HT-29 (cell line): ENCODE measurements around the gene LRRC8E. TPM values are rescaled to one million over a fixed set of nuclear protein-coding genes. Genes with fewer than 3 reads are reported as not detected.
"Not testable (repeated sequence)": the region's sequence is repeated elsewhere in the genome, so short reads cannot be mapped to it uniquely, and the experiment has no call there.

Experiments used
- DNase-seq: peaks from one replicate; pipeline ENCODE4 v3.0.0-alpha.2; 2015; ENCODE audit warnings: low spot score
- total RNA-seq: library from RNA; depleted of rRNA; stranded (reverse); fragments of >200 nt; shearing (Covaris generic); gene quantifications from 2 replicates; pipeline ENCODE4 v1.2.3, GENCODE V29; 2014; rRNA removed

Gene LRRC8E
- total RNA-seq, 1 experiment from 2014 or later: 19.8 TPM

DNA sequence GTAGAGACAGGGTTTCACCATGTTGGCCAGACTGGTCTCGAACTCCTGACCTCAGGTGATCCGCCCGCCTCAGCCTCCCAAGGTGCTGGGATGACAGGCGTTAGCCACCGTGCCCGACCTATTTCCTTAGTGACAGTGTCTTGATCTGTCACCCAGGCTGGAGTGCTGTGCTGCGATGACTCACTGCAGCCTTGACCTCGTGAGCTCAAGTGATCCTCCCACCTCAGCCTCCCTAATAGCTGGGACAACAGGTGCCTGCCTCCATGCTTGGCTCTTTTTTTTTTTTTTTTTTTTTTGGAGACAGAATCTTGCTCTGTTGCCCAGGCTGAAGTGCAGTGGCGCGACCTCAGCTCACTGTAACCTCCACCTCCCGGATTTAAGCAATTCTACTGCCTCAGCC lies 41.7 kb downstream of the LRRC8E start:
- DNase-seq: not testable (repeated sequence)

DNA sequence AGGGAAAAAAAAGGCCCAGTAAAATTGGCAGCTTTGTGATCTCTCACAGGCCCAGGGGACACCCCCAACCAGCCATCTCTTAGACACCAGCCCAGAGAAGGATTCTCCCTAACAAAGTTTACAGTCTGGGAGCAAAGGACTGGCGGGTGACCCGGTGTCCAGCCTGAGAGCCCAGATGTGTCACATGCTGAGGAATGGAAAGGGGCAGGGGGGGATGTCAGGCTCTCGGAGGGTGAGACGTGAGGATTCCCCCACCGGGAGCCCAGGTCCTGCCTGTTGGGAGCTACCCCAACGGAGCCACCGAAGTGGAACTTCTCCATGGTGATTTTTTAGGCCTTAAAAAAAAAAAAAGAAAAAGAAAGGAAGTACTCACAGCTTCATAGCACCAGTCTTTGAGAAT lies 42.5 kb downstream of the LRRC8E start:
- DNase-seq: no peak

DNA sequence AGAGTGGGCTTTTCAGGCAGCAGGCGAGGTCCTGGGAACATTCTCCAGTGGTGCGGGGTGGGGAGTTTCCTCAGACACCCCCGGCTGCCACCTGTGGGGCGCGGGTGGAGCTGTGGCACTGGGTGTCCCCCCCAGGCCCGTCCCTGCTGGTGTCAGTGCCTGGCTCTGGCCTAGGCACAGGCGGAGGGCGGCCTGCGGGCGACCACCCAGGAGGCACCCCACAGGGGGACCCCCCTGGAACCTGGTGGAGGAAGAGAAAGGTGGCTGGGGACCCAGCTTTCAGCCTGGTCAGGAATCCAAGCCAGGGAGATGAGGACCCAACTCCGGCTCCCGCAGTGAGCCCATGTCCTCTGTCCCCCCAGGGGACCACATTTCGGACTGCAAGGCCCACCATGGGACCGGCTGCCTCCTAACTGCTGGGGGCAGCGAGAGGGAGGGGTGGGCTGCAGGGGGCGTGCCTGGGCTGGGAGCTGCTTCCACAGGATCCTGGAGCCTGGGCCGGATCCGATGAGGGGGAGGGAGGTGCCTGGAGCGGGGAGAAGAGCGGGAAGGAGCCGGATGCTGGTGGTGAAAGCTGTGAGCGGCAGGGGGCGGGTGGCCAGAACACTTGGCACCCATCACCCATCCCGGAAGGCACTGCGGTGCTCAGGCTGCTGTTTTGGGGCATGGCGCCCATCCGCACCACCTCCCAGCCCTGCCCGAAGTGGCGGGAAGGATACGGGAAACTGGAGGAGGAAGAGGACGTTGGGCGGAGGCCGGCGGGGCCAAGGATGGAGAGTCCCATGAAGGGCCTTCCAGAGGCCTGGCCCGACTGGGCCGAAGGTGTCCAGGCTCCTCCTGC lies 43.1 kb downstream of the LRRC8E start:
- no peak for DNase-seq

DNA sequence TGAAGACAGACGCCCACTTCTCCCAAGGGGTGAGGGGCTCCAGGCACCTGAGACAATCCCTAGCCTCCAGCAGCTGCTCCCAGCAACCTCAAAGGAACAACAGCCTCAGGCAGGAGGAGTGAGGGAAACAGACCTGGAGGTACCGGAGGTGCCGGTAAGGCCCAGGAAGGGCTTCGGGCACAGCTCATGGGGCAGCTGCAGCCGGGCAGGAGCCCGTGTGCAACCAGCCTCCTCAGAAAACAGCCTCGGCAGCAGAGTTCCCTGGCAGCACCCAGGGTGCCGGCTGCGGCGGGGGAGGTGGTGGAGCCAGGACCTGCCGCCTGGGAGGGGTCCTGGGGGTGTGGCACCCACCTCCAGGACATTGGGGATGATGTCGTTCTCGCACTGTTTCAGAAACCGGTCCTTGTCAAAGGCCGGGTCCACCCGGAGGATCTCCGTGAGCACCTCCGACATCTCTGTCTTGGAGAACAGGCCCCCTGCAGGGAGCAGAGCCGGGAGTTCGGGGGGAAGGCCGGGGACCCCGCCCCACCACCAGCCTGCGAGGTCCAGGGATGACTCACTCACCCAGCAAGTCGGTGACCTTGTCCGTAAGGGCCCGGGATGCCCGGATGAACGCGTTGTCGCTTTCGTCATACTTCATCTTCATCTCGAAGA lies 44.1 kb downstream of the LRRC8E start:
- no peak for DNase-seq

DNA sequence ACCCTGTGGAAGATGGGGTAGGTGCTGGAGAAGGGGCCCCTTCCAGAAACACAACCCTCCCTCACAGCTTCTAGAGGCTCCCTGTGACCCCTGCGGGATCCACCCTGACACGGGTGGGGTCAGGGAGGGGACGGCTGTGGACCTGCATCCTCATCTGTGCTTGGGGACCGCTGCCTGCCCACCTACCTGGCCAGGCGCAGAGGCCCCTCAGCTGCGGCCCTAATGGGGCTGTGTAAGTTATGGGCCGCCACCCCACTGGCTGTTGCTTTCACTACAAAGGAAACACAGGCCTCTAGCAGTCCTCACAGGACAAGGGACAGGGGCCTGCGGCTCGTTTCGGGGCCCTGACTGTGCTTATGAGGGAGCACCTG lies 44.6 kb downstream of the LRRC8E start:
- DNase-seq: no peak

DNA sequence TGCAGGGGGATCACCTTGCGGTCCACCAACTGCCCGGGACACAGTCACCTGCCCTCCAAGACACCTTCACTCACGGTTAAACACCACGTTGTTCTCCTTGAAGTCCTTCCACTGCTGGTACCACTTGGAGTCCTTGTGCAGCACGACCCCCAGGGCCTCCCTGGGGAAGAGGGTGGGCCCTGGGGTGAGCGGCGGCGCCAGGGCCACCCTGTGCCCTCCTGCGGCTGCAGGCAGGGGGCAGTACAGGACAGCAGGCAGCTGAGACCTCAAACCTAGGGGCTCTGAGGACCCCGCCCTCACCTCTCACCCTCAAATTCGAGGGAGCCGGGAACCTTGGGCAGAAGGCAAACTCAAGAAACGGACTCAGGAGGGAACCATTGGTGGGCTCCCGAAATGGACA lies 45.1 kb downstream of the LRRC8E start:
- no peak for DNase-seq

DNA sequence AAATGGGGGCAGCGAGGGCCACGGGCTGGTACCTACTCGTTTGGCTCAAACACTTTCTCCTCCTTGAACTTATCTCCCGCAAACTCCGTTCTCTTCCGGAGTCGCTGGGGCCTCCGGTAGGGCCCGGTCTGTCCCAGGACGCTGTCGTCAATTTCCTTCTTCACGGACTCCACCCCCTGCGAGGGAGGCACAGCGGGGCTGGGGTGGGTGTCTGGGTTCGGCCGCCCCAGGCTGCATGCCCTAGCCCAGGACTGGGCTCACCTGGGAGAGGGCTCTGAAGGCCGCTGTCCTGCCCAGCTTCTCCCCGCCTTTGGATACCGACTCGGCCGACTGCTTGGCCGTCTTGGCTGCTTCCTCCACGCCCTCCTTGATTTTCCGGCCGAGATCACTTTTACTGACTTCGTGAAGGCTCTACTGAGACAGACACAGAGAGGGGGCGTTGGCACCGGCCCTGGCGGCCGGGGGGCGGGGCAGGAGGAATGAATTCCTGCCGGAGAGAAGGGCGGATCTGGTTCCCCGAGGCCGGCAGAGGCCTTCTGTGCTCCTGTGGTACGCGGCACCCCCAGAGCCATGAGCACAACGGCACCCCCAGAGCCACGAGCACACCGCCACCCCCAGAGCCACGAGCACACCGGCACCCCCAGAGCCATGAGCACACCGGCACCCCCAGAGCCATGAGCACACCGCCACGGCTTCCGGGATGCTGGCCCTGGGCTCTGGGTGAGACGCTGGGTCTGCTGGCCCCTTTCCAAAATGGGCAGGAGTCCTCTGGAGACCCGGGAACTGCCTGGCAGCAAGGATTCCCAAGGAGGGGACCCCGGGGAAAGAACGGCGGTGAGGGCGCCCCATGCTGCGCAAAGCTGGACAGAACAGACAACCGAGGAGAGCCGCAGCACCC lies 45.8 kb downstream of the LRRC8E start:
- no peak for DNase-seq

DNA sequence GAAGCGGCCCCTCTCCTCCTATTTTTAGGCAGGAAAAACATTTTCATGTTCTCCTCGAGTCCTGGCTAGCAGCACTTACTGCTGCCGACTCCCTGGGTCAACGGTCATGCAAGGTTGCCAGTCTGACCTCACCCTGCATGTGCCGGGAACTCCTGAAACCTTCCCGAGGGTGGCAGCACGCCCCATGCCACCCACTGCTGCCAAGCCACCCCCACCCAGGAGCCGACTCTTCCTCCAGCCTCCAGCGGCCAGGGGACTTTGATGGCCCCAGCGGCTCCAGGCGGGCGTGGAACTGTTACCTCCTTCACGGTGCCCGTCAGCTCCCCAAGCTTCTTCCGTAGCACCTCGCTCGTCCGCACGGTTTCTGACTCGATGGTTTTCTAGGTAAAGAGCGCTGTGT lies 46.5 kb downstream of the LRRC8E start:
- DNase-seq: no peak

DNA sequence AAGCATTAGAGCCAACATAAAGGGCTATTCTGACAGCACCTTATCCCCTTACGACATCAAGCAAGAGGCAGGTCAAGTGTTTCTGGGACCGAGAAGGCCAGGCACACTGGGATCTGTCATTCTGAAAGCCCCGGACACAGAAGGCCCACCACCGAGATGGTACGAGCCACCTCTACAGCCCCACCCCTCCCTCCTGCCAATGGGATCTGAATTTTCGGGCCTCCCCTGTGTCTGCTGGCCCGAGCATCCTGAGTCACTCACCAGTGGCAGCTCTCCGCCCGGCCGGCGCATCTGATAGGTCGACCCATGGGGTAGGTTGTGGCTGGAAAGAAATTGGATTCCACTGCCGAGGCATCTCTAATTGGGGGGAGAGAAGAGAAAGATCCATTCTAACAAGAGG lies 52.5 kb downstream of the LRRC8E start:
- DNase-seq: no peak

DNA sequence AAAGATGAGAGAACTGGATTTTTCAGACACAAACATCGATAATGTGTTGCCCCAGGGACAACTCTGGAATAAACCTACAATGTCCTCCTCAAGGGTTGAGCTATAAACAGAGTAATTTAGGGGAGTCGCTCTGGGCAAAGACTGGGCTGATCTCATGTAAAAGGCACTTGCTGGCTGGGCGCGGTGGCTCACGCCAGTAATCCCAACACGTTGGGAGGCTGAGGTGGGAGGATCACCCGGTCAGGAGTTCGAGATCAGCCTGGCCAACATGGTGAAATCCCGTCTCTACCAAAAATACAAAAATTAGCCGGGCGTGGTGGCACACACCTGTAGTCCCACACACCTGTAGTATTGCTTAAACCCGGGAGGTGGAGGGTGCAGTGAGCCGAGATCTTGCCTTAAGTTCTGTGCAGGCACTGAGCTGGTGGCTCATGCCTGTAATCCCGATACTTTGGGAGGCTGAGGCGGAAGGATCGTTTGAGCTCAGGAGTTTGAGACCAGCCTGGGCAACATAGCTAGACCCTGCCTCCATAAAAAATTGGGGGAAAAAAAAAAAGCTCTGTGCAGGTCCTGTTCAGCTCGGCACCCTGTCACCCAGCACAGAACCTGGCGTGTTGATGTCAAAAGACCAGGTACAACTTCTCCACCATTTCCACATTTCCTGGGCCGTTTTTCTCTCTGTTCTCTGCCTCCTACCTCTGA lies 53.7 kb downstream of the LRRC8E start:
- no peak for DNase-seq

- DNase-seq: peak; percentile 25
Measured at GRCh38 chr19:7942981-7943443, 54.7 kb downstream of the LRRC8E start.

- DNase-seq: peak; percentile 94
Measured at GRCh38 chr19:7943444-7944176, 55.3 kb downstream of the LRRC8E start, which contains the start of gene TIMM44. TSS of gene TIMM44 (minus strand) at chr19:7943666. CDS start at chr19:7943651, 15 bp downstream.

GRCh38 chr19:7944177-7944761 lies 56.0 kb downstream of the LRRC8E start:
- peak; percentile 93 for DNase-seq

DNA sequence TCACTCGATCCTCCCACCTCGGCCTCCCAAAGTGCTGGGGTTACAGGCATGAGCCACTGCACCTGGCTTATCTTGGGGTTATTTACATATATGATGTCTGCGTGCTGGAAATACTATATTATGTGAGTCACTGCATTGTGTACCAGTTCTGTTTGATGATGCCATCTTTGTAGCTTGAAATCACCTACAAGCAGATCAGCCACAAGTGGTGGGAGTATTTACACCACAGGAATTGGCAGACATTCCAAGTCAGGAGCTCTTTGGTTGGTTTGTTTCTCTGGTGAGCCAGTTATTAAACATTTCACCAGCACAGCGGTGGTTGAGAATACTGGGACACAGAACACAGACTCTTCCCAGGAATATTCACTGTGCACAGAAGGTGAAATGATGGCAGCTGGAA lies 59.6 kb downstream of the LRRC8E start:
- DNase-seq: no peak

Other genes with a start within 250 kb of the LRRC8E start
- not detected in 2 replicates for gene RETN, start 219.5 kb upstream of the LRRC8E start, total RNA-seq
- gene MCEMP1, start 211.4 kb upstream of the LRRC8E start, total RNA-seq: not detected in 2 replicates
- 112 and 113 TPM in 2 replicates for gene TRAPPC5, start 207.7 kb upstream of the LRRC8E start, total RNA-seq
- gene FCER2, start 186.4 kb upstream of the LRRC8E start, total RNA-seq: not detected in 2 replicates
- not detected in 2 replicates for gene CLEC4G, start 156.4 kb upstream of the LRRC8E start, total RNA-seq
- gene CD209, start 141.0 kb upstream of the LRRC8E start, total RNA-seq: not detected in 2 replicates
- gene CLEC4M, start 125.3 kb upstream of the LRRC8E start, total RNA-seq: not detected in 2 replicates
- 4.0 and 4.4 TPM in 2 replicates for gene EVI5L, start 58.3 kb upstream of the LRRC8E start, total RNA-seq
- gene PRR36, start 14.1 kb upstream of the LRRC8E start, total RNA-seq: 0.31 and 1.6 TPM in 2 replicates
- gene MAP2K7, start 15.4 kb downstream of the LRRC8E start, total RNA-seq: 28.8 and 30.8 TPM in 2 replicates
- gene TGFBR3L, start 26.3 kb downstream of the LRRC8E start, total RNA-seq: not detected in 2 replicates
- 17.1 and 18.0 TPM in 2 replicates for gene SNAPC2, start 31.8 kb downstream of the LRRC8E start, total RNA-seq
- 8.6 and 11.8 TPM in 2 replicates for gene CTXN1, start 37.6 kb downstream of the LRRC8E start, total RNA-seq
- gene TIMM44, start 55.2 kb downstream of the LRRC8E start, total RNA-seq: 55.5 and 71.6 TPM in 2 replicates
- 42.3 and 50.8 TPM in 2 replicates for gene ELAVL1, start 117.1 kb downstream of the LRRC8E start, total RNA-seq
- not detected in 2 replicates for gene CCL25, start 164.2 kb downstream of the LRRC8E start, total RNA-seq